Activated T-cell treated with anti-CD3 and anti-CD28 coated beads, Interleukin-2, amount 50 U/mL, for 4 hours (primary cell): ENCODE measurements around the gene CD244. TPM values are rescaled to one million over a fixed set of nuclear protein-coding genes. Genes with fewer than 3 reads are reported as not detected.
"Not testable (repeated sequence)": the region's sequence is repeated elsewhere in the genome, so short reads cannot be mapped to it uniquely, and the experiment has no call there.

ENCODE experiments used
- ATAC-seq, 2 donors: fragments of 200-7000 bp; cut with Tn5 transposase; one replicate each; pipeline ENCODE4 v1.10.0; 2021
- DNase-seq: peaks from one replicate; pipeline ENCODE4 v3.0.0-alpha.2; 2020
- H3K27me3 Mint-ChIP-seq: one replicate; pipeline ENCODE4 v1.8.0; 2021; ENCODE audit warnings: low read depth, mixed read lengths
- H3K36me3 Mint-ChIP-seq: one replicate; pipeline ENCODE4 v1.8.0; 2022; ENCODE audit warnings: mixed read lengths; ENCODE audit not compliant: insufficient read depth
- H3K4me1 Mint-ChIP-seq: one replicate; pipeline ENCODE4 v1.8.0; 2021; ENCODE audit warnings: low read depth, mixed read lengths
- H3K4me3 Mint-ChIP-seq: one replicate; pipeline ENCODE4 v1.8.0; 2021; ENCODE audit warnings: mild to moderate bottlenecking, moderate library complexity, mixed read lengths
- H3K9me3 Mint-ChIP-seq: one replicate; pipeline ENCODE4 v1.8.0; 2021; ENCODE audit warnings: mixed read lengths
- total RNA-seq, 3 donors: library from RNA; stranded (reverse); gene quantifications; one replicate each; pipeline ENCODE4 v1.2.1, GENCODE V29; 2021

Gene CD244
- total RNA-seq, 3 donors from 2014 or later: 0.30 to 0.53 (median 0.38) TPM

DNA sequence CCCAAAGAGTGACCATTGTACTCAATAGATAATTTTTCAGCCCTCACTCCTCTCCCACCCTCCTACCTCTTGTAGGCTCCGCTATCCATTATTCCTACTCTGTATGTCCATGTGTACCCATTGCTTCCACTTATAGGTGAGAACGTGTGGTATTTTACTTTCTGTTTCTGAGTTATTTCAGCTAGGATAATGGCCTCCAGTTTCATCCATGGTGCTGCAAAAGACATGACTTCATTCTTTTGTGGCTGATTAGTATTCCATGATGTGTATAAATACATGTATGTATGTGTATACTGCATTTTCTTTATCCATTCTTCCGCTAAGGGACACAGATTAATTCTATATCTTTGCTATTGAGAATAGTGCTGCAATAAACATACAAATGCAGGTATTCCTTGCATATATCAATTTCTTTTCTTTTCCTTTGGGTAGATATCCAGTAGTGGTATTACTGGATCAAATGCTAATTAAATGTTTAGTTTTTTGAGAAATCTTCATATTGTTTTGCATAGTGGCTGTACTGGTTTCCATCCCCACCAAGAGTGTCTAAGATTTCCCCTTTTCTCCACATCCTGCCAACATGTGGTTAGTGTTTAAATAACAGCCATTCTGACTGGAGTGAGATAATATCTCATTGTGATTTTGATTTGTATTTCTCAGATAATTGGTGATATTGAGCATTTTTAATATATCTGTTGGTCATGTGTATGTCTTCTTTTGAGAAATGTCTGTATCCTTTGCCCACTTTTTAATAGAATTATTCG lies 61.9 kb downstream of the CD244 start:
- peak in 1 of 2 donors; percentile 16 for ATAC-seq
- Mint-ChIP-seq H3K4me3 (peak overlapping the region; percentile 86), H3K9me3 (peaks cover 4% of the 10 kb centered on the region), H3K36me3 (peaks cover 37% of the 10 kb centered on the region), H3K4me1 (peaks cover 83% of the 10 kb centered on the region), H3K27me3 (no peaks in the 10 kb centered on the region)
- no peak for DNase-seq

DNA sequence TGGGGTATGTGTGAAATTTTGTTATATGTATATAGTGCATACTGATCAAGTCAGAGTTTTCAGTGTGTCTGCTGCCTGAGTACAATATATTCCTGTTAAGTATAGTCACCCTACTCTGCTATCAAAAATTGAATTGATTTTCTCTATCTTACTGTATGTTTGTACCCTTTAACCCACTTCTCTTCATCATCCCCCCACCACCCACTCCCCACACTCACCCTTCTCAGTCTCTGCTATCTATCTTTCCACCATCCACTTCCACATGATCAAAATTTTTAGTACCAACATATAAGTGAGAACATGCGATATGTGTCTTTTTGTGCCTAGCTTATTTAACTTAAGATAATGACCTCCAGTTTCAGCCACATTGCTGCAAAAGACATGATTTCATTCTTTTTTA lies 62.5 kb downstream of the CD244 start:
- H3K4me3 Mint-ChIP-seq: peak overlapping the region; percentile 86
- ATAC-seq (peak in 1 of 2 donors; percentile 8), DNase-seq (no peak)
- peaks cover 32% of the 10 kb centered on the region for H3K36me3 Mint-ChIP-seq
- H3K9me3 Mint-ChIP-seq: no peaks in the 10 kb centered on the region
- peaks cover 83% of the 10 kb centered on the region for H3K4me1 Mint-ChIP-seq
- H3K27me3 Mint-ChIP-seq: no peaks in the 10 kb centered on the region

DNA sequence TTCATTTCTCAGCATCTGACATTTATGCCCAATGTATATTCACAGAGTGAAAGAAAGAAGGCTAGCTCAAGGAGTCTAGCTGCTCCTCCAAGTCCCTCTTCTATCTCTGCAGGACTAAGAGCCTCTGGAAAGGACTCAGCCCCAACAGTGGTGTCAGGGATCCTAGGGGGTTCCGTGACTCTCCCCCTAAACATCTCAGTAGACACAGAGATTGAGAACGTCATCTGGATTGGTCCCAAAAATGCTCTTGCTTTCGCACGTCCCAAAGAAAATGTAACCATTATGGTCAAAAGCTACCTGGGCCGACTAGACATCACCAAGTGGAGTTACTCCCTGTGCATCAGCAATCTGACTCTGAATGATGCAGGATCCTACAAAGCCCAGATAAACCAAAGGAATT lies 63.0 kb downstream of the CD244 start:
- Mint-ChIP-seq H3K27me3 (no peaks in the 10 kb centered on the region), H3K9me3 (no peaks in the 10 kb centered on the region), H3K4me1 (peaks cover 80% of the 10 kb centered on the region), H3K36me3 (peaks cover 27% of the 10 kb centered on the region), H3K4me3 (peak overlapping the region; percentile 86)
- DNase-seq: no peak
- no peak for ATAC-seq

DNA sequence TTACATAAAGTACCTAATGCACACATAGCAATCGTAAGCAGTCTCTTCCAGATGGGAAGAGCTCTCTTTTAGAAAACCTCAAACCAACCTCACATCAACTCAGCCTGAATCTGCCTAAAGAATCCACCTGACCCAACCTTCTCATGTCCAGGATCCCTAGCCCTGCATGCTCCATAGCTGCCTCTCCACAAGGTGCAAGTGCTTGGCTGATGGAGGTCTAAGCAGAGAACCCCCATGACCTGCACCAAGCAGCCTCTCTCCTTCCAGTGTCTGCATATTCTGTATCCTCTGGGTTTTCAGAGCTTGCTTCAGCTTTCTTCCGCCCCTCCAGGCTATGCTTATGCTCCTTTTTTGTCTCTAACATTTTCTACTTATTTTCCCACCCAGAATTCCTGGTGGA lies 64.2 kb downstream of the CD244 start:
- DNase-seq: no peak
- peak overlapping the region; percentile 86 for H3K4me3 Mint-ChIP-seq
- H3K36me3 Mint-ChIP-seq: peaks cover 19% of the 10 kb centered on the region
- no peaks in the 10 kb centered on the region for H3K9me3 Mint-ChIP-seq
- H3K27me3 Mint-ChIP-seq: no peaks in the 10 kb centered on the region
- peaks cover 73% of the 10 kb centered on the region for H3K4me1 Mint-ChIP-seq
- no peak for ATAC-seq

DNA sequence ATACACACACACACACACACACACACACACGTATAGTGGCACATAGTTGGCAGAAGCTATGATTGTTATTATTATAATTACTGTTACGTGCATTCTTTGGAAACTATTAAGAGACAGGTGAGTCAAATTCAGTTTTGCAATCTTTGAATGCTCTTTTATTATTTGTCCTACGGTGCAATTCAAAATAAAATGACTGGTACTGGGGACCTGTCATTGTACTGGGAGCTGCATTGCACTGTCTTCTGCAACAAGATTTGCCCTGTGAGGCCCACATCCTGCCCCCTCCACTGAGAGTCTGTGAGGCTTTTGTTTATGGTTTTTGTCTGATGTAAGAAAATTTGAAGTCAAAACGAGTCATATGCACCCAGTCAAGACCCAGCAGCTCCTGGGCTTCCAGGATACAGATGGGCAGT lies 64.8 kb downstream of the CD244 start:
- peaks cover 16% of the 10 kb centered on the region for H3K36me3 Mint-ChIP-seq
- H3K9me3 Mint-ChIP-seq: no peaks in the 10 kb centered on the region
- peak overlapping the region; percentile 86 for H3K4me3 Mint-ChIP-seq
- peak; percentile 43 for DNase-seq
- ATAC-seq: peak; percentile 62
- H3K4me1 Mint-ChIP-seq: peaks cover 69% of the 10 kb centered on the region
- H3K27me3 Mint-ChIP-seq: no peaks in the 10 kb centered on the region

DNA sequence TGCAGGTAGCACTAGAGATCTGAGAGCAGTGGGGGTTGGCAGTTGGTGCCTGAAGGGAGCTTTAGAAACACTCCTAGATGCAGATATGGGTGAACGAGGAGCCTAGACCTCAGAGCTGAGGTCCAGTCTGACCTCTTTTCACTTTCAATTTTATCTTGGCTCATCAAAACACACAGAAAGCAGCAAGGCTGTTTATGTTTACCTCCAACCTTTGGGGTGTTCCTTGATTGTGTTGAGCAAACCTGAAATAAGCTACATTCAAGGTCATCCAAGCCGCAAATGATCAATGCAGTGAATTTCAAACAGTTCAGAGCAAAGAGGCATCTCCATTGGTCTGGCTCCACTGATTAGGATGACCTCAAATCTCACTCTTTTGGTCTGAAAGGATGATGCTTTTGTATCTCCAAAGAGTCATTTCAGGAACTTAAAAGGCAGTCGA lies 65.4 kb downstream of the CD244 start:
- peaks cover 12% of the 10 kb centered on the region for H3K36me3 Mint-ChIP-seq
- H3K4me1 Mint-ChIP-seq: peaks cover 66% of the 10 kb centered on the region
- H3K27me3 Mint-ChIP-seq: no peaks in the 10 kb centered on the region
- ATAC-seq: no peak
- peak overlapping the region; percentile 86 for H3K4me3 Mint-ChIP-seq
- DNase-seq: no peak
- H3K9me3 Mint-ChIP-seq: no peaks in the 10 kb centered on the region

DNA sequence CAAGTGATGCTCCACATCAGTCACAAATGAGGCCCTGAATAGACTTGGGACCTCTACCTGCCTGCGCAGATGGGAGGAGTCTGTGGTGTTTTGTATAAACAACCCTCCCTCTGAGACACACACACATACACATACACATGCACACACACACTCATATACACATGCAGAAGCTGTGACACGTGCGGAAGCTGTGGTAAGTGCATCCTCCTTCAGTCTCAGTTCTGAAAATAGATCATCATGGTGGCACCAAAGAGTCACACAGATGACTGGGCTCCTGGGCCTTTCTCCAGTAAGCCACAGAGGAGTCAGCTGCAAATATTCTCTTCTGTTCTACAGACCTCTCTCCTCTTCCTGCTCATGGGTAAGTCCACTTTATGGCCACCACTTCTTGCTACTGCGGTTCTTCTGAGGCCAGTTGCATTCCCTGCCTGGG lies 66.7 kb downstream of the CD244 start, which contains the start of gene LY9:
Gene LY9, plus strand, starts transcription at position 224 of the 433 bp plus-strand sequence. Its CDS starts 14 bp downstream, at position 238.
- Mint-ChIP-seq H3K4me1 (peaks cover 58% of the 10 kb centered on the region), H3K36me3 (peaks cover 5% of the 10 kb centered on the region), H3K27me3 (no peaks in the 10 kb centered on the region)

DNA sequence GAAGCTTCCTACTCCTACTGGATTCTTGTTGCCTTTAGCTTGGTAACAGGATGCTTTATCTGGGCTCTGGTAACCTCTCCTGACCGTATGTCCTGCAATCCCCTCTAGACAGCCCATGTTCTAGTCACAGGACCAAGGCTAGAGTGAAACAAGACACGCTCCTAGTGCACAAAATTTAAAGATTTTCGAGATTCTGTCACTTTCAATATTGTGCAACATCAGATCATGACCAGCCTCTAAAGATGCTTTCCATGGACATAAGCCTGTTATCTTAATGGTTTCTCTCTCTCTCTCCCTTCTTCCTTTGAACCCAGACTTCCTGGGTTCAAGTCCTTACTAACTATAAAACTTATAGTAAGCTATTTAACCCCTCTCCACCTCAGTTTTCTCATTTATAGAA lies 68.3 kb downstream of the CD244 start:
- Mint-ChIP-seq H3K4me1 (peaks cover 46% of the 10 kb centered on the region), H3K36me3 (peaks cover 4% of the 10 kb centered on the region), H3K27me3 (no peaks in the 10 kb centered on the region), H3K9me3 (no peaks in the 10 kb centered on the region), H3K4me3 (no peak overlapping the region)
- ATAC-seq (no peak), DNase-seq (no peak)

More for the DNA sequence above, 66.7 kb downstream of the CD244 start, which contains the start of gene LY9:
- peak within 1 kb of the TSS; percentile 86 for H3K4me3 Mint-ChIP-seq
- DNase-seq (peak; percentile 67), ATAC-seq (peak; percentile 86 to 88)
- H3K9me3 Mint-ChIP-seq: no peaks in the 10 kb centered on the region

DNA sequence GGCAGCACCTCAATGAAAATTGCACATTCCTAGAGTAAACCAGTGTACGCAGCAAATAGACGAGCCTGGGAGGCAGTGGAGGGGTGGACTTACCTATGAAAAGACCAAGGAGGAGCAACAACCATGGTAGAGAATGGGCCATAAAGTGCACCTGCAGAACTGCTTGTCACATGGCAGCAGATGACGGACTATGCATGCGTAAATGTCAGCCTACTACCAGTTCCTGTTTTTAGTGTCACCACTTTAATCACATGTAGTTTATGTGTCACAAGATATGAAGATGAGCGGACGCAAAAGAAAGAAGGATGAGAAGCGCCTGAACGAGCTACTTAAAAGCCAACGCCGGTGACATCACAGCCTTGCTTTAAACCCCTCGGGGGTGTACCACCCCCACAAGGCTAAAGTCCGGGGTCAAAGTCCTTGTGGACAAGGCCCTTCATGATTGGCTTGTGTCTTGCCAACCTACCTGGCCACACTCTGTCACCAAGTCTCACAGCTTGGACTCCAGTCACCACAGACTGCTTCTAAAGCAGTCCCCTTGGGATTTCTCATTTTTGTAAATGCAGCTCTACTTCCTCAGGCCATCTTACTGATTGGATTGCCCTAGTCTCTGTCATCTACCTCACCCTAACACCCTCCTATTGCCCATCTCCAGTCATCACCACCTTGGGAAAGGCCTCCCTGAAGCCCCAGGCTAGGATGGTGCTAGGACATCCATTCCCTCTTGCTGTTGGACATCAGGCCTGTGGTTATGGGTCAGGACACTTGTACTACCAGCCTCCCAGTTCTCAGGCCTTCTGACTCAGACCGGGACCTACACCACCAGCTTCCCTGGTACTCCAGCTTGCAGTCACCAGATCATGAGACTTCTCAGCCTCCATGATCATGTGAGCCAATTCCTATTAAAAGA lies 72.7 kb downstream of the CD244 start:
- H3K4me3 Mint-ChIP-seq: no peak overlapping the region
- H3K9me3 Mint-ChIP-seq: no peaks in the 10 kb centered on the region
- peak; percentile 4 to 41 for ATAC-seq
- DNase-seq: no peak
- no peaks in the 10 kb centered on the region for H3K27me3 Mint-ChIP-seq
- peaks cover 6% of the 10 kb centered on the region for H3K4me1 Mint-ChIP-seq
- no peaks in the 10 kb centered on the region for H3K36me3 Mint-ChIP-seq

DNA sequence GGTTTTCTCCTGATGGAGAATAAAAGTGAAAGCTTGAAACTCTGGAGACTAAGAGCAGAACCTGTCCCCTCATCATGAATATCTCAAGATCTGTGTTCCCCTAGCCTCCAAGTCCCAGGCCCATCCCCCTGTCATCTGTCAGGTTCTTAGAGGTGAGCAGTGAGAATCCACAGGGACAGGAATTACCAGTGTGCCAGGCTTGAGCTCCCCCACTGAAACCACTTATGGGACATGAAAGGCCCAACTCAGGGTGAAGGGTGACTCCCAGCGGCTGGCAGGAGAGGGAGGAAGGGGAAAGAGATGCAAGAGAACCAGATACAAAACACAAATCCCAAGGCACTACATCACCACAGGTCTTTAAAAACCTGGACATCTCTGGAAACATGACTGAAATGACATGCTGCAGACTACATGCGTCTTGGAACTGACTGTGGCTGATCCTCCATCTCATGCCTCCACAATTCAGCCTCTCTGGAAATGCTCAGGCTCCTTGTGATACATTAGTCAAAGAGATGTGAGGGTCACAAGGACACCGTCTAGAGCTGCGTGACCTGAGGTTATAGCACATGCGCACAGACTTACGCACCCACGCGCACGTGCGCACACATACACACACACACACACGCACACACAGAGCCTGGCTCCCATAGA lies 73.5 kb downstream of the CD244 start:
- ATAC-seq (no peak), DNase-seq (no peak)
- H3K4me3 Mint-ChIP-seq: no peak overlapping the region
- H3K4me1 Mint-ChIP-seq: peaks cover 3% of the 10 kb centered on the region
- no peaks in the 10 kb centered on the region for H3K9me3 Mint-ChIP-seq
- no peaks in the 10 kb centered on the region for H3K36me3 Mint-ChIP-seq
- H3K27me3 Mint-ChIP-seq: no peaks in the 10 kb centered on the region

DNA sequence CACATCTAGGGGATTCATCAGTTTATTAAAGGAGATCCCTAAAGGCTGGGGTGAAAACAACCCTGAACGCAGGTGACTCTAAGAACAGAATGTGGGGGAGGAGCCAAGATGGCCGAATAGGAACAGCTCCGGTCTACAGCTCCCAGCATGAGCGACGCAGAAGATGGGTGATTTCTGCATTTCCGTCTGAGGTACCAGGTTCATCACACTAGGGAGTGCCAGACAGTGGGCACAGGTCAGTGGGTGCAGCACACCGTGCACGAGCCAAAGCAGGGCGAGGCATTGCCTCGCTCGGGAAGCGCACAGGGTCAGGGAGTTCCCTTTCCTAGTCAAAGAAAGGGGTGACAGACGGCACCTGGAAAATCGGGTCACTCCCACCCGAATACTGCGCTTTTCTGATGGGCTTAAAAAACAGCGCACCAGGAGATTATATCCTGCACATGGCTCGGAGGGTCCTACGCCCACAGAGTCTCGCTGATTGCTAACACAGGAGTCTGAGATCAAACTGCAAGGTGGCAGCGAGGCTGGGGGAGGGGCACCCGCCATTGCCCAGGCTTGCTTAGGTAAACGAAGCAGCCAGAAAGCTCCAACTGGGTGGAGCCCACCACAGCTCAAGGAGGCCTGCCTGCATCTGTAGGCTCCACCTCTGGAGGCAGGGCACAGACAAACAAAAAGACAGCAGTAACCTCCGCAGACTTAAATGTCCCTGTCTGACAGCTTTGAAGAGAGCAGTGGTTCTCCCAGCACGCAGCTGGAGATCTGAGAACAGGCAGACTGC lies 79.5 kb downstream of the CD244 start:
- not testable (repeated sequence) for DNase-seq, H3K9me3 Mint-ChIP-seq, H3K36me3 Mint-ChIP-seq, H3K27me3 Mint-ChIP-seq, ATAC-seq, H3K4me3 Mint-ChIP-seq
- H3K4me1 Mint-ChIP-seq: peaks cover 17% of the 10 kb centered on the region

DNA sequence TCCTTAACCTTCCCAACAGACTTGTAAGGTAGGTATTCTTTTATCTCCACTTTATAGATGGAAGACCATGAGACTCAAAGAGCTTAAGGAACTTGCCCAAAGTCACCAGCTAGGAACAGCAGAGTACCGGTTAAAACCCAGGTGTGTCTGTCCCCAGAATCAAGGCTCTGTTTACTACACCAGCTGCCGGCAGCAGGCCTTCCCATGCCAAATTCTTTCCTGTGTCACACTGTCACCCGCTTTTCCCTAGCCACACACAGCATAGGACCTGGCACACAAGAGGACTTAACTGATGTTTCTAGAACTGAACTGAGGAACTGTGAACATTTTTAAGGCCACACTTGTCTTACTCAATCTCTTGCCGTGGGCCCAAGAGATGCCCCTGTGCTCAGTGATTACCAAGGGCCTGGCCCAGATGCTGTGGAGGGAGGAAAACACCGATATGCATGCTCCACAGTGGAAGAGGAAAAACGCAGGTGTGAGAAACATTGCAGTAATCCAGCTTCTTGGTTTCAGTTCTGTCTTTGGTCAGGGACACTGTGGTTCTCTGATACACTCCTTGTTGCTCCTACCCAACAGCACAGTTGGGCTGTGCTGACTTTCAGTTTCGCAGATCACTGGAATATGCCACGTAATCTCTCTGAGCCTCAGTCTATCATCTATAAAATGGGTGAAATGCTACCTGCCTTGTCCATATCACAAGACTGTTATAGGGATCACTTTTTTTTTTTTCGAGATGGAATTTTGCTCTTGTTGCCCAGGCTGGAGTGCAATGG lies 80.6 kb downstream of the CD244 start:
- H3K4me3 Mint-ChIP-seq: peak overlapping the region; percentile 12
- no peak for DNase-seq
- H3K4me1 Mint-ChIP-seq: peaks cover 20% of the 10 kb centered on the region
- no peaks in the 10 kb centered on the region for H3K9me3 Mint-ChIP-seq
- H3K27me3 Mint-ChIP-seq: no peaks in the 10 kb centered on the region
- peak; percentile 78 to 85 for ATAC-seq
- no peaks in the 10 kb centered on the region for H3K36me3 Mint-ChIP-seq

DNA sequence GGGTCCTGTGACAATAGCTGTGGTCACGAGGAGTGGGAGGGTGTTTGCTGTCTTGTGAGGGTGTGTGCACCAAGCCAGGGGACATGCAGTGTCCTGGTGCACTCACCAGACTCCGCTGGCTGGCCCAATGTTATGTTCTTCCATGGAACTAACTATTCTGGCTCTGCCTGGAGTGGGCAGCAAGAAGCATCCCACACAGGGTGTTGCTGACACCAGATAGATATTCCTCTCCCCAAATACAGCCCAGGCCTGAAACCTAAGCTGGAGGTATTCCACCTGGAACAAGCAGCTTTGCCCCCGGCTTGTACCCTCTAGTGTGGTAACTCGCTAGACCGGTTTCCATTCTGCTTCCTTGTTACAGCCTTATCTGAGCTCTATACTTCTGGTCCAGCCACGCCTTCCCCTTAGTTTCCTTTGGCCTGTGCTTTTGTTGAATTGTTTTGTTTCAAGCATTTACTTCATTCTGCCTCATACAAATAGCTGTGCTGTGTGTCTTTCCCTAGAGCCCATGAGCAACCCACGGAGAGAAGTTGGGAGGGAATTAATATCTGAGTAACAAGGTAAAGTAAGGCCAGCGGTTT lies 81.4 kb downstream of the CD244 start:
- Mint-ChIP-seq H3K27me3 (no peaks in the 10 kb centered on the region), H3K4me1 (peaks cover 20% of the 10 kb centered on the region), H3K36me3 (no peaks in the 10 kb centered on the region), H3K9me3 (no peaks in the 10 kb centered on the region), H3K4me3 (no peak overlapping the region)
- ATAC-seq (no peak), DNase-seq (no peak)
